ENCODE measurements around the gene CLCN3.

The CLCN3 gene

GRCh38 chr4:169658196-169658595 lies 37.8 kb downstream of the CLCN3 start:
- no peak for TF ChIP-seq CTCF (IDR thresholded peaks at IDR 0.05; ENCODE audit: low read depth, low read length)
- DNase-seq (ENCODE audit: extremely low read depth, low read depth), result no peak

GRCh38 chr4:169658975-169659715 lies 38.8 kb downstream of the CLCN3 start:
- DNase-seq (ENCODE audit: extremely low read depth, low read depth), result no peak
- no peak for TF ChIP-seq CTCF (IDR thresholded peaks at IDR 0.05; ENCODE audit: low read depth, low read length)

- DNase-seq (ENCODE audit: extremely low read depth, low read depth), result peak; percentile 97
- TF ChIP-seq CTCF (IDR thresholded peaks at IDR 0.05; ENCODE audit: low read depth, low read length), result no peak
These were observed 39.6 kb downstream of the CLCN3 start for GRCh38 chr4:169659716-169660670.

- DNase-seq (ENCODE audit: extremely low read depth, low read depth), result no peak
- TF ChIP-seq CTCF (IDR thresholded peaks at IDR 0.05; ENCODE audit: low read depth, low read length), result no peak
These were observed 40.6 kb downstream of the CLCN3 start for GRCh38 chr4:169660929-169661328.

GRCh38 chr4:169661761-169662160 lies 41.4 kb downstream of the CLCN3 start:
- no peak for DNase-seq (ENCODE audit: extremely low read depth, low read depth)
- no peak for TF ChIP-seq CTCF (IDR thresholded peaks at IDR 0.05; ENCODE audit: low read depth, low read length)

GRCh38 chr4:169662206-169662605 lies 41.8 kb downstream of the CLCN3 start:
- no peak for TF ChIP-seq CTCF (IDR thresholded peaks at IDR 0.05; ENCODE audit: low read depth, low read length)
- DNase-seq (ENCODE audit: extremely low read depth, low read depth), result no peak

- DNase-seq (ENCODE audit: extremely low read depth, low read depth), result no peak
- TF ChIP-seq CTCF (IDR thresholded peaks at IDR 0.05; ENCODE audit: low read depth, low read length), result no peak
These were observed 43.0 kb downstream of the CLCN3 start for GRCh38 chr4:169663402-169663801.
